GM21786 (cell line): ENCODE results near the gene ELF2.
"Not testable (repeated sequence)": the region's sequence is repeated elsewhere in the genome, so short reads cannot be mapped to it uniquely, and the experiment has no call there.

Experiments
- ATAC-seq: cut with Tn5 transposase; IDR thresholded peaks from one replicate; pipeline ENCODE4 v1.9.1; 2021; ENCODE audit not compliant: unreplicated experiment

ELF2 gene

DNA sequence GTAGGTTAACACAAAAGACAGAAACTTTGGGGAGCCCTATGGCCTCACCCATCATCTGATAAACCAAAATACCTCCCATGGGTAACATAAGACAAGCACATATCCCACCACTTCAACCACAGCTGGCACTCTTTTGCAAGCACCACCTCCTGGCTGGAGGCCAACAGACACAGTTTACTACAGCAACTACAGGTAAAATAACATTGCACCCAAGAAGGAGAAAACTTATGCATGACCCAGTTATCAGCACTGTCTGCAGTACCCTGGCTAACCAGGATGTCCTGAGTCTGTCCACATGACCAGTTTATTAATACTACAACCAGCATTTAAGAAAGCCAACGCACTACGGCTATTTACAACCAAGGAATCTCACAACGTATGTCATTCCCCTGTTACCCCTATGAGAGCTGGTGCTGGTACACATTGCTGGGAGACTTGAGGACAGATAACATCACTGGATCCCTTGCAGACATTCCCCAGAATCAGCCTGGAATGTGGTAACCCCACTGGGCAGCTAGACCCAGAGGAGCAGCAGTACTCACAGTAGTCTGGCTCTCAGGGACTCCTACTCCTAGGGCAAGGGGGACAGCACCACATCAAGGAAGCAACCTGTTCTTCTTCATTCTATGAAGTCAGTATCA is 32.0 kb downstream of the ELF2 start:
- no peak for ATAC-seq

DNA sequence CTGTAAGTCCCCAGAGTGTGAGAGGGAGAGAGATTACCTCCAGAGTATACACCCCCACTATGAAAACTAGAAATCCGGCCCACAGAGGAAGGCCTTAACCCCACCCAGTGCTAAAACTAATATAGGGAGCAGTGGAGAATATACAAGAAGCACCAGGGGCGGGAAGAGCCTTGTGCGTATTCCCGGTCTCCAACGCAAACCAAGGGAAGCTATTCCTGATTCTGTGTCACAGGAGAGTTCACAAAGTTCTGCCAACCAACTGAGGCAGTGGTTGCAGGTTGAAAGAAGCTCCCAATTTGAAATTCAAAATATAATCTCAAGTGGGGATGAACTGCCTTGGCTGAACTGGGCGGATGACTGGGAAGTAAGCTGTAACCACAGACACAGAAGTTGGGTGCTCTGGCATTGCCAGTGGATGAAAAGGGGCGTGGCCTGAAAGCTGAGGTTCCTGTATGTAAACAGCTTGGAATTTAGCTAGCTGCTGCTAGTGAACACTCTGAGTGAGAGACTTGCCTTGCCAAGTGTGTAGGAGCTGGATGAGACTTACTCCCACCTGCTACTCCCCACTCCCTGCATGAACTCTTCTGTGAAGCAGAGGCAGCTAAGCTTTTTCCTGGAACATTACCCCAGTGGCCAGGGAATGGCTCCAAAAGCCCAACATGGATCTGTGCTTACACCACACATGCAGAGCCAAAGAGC is 32.7 kb downstream of the ELF2 start:
- ATAC-seq: no peak

DNA sequence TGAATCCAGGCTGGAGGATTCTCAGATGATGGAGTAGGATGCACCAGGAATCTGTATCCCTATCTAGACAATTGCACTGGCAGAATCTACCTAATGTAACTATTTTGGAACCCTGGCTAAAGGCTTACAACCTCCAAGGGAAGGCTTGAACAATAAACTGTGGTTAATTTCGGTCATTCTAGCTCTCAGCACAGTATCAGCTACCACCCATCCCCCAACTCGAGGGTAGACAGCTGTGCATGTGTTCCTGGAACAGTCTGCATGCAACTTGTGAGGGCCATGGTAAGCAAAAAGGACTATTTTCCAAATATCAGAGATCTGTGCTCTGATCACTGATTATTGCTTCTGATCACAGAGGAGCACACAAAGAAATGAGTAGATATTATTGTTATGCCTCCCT is 34.0 kb downstream of the ELF2 start:
- ATAC-seq: no peak

DNA sequence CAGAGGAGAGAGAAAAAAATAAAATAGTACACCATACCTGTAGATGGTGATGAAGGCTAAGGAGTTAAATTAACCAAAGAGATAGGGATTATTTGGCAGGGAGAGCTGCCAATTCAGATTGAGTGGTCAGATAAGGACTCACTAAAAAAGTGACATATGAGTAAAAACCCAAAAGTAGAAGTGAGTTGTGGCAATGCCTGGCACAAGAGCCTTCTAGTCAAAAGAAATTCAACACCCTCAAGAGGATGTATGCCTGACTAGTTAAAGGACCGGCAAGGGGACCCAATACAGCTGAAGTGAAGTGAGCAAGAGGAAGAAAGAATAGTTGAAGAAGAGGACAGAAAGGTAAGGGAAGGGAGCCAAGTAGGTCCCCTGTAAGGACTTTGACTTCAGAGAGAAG is 34.9 kb downstream of the ELF2 start:
- peak; percentile 76 for ATAC-seq

DNA sequence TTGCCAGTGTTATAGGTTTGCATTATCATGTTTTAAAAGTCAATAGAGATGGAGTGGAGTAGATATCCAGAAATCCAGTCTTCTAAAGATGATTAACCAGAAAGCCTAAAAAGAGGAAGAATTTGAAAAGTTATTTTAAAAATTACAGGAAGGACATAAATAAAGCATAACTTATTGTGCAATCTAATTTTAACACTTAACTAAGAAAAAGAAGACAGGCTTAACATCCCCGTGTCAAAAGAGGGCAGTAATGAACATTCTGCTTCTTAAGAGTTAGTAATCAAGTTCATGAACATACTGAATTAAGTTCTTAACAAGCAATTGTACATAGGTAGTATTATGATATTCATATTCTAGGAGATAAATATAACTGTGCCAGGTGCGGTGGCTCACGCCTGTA is 39.3 kb downstream of the ELF2 start:
- ATAC-seq: no peak

DNA sequence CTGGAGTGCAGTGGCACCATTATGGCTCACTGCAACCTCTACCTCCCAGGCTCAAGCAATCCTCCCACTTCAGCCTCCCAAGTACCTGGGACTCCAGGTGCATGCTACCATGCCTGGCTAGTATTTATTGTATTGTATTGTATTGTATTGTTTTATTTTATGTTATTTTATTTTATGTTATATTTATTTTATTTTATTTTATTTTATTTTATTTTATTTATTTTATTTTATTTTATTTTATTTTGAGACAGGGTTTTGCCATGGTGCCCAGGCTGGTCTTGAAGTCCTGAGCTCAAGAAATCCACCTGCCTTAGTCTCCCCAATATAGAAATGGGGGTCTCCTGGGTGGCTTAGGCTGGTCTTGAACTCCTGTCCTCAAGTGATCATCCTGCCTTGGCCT is 42.6 kb downstream of the ELF2 start:
- ATAC-seq: no peak

DNA sequence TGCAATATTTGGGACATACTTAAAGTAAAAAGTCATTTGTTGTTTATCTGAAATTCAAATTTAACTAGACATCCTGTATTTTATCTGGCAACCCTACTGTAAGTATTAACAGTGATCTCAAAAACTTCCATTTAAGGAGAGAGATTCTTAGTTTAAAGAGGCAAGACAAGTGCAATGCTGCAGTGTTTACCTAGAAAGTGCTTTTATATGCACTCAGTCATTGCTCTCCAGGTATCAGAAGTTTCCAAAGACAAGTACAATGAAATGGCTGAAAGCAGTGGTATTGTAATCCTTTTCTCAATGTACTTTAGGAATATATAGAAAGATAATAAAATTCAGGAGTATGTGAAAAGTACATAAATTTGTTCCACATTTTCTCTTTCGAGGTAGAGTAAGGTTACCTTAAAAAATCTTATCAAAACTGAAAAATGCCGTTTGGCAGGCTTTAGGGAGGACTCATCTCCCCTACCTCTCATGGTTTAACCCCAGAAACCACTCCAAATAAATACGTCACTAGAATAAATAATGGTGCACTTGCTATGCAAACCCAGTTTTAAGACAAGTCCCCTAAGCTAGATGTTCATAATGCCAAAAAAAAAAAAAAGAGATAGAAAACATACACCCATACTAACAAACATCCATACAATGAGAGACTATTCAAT is 45.7 kb downstream of the ELF2 start:
- ATAC-seq: no peak

DNA sequence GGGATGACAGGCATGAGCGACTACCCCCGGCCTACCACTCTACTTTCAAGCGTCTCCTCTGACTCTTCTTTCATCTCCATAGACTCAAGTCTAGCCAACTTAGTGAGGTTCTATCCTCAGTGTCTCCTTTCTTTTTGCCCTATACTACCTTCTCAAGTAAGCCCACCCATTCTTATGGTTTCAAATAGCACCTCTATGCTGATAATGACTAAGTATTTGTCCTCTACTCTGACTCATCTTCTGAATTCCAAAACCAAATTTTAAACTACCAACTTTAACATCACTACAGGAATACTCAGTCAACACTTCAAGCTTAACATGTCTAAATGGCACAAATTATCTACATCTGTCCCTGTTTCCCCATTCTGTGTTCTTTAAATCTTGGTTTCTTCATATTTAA is 47.8 kb downstream of the ELF2 start:
- ATAC-seq: no peak

DNA sequence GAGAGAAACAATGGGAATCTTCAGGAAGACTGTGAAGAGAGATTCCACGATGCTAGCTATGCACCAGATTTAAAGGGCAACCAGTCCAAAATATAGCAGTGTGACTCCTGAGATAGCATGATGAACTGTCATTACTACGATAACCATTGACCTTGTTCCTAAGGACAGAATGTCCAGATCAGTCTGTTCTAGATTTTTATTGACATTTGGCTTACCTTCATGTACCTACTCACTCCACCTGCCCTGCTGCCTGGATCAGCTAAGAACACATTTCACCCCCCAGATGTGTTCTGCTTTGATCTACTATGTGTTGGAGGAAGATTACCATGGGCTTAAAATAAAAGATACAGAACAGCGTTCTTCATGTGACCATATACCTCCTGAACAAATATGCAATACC is 50.1 kb downstream of the ELF2 start:
- ATAC-seq: no peak

DNA sequence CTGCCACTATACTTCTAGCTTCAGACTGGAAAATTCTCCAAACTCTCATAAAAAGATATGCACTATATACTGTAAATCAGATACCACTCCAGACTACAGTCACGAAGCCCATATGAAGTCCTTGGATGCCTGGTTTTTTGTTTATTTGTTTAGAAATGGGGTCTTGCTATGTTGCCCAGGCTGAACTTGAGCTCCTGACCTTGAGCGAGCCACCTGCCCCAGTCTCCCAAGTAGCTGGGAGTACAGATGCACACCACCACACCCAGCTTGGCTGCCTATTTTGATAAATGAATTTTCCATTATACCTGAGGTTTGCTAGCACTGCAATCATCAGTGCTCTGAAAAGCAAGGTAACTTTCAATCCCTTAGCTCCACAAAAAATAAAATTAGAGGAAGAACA is 53.1 kb downstream of the ELF2 start:
- no peak for ATAC-seq

DNA sequence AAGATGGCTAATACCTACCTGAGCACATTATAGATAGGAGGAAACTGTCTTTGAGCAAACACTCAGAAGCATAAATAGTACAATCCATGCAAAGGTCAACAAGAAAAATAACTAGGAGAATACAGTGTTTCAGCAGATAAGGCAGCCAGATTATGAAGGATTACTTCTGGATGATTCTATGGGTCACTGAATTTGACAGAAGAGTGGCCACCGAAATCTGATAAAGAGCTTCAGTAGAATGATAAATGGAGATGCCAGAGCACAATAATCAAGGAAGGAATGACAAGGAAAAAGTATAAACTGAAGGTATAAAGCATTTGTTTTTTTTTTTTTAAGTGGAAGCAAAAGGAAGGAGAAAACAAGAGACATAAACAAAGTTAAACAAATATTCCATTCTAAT is 58.7 kb downstream of the ELF2 start:
- no peak for ATAC-seq

DNA sequence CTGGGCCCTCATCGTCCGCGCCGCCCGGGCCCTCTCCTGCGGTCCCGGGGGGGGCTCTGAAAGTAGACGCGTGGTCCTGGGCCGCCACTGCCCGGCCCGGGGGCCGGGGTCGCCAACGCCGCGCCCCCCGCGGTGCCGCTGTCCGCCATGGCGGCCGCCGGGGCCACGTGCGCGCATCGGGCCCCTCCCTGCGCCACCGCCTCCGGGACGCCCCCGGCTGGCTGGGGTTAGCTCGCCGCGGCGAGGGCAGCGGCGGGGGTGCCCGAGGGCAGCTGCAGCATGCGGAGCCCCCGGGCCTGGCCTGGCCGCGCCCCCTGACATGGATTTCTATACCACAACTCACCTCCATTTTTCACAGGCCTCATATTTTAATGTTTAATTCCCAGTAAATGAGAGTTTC is 61.8 kb downstream of the ELF2 start:
- no peak for ATAC-seq

DNA sequence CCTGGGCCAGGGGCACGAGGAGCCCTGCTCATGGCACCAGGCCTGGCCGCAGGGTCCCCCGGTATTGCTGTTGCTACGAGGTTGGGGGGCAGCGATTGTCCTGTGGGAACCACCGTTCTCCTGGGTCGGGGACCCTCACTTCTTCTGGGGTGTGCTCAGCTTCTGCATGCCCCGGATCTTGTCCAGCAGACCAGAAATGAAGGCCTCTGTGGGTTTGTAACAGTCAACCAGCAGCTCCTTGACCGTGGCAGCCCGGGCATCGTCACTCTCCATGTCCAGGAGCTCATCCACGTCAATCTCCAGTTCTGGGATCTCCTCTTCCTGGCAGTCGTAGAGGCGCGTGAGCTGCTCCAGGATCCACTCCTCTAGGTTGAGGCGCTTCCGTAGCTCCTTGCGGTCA is 62.2 kb downstream of the ELF2 start:
- not testable (repeated sequence) for ATAC-seq

DNA sequence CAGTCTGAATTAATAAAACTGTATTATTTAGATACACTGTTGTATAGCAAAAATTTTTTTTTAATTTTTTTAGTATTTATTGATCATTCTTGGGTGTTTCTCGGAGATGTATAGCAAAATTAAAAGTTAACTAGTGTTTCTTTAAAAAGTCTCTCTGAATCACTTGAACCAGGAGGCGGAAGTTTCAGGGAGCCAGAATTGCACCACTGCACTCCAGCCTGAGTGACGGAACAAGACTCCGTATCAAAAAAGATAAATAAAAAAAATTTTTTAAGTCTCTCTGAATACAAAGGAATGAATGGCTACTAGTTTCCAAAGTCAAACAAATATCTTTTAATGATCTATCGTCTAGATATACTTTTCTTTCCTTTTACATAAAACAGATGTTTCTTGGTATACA is 64.4 kb downstream of the ELF2 start:
- ATAC-seq: no peak

DNA sequence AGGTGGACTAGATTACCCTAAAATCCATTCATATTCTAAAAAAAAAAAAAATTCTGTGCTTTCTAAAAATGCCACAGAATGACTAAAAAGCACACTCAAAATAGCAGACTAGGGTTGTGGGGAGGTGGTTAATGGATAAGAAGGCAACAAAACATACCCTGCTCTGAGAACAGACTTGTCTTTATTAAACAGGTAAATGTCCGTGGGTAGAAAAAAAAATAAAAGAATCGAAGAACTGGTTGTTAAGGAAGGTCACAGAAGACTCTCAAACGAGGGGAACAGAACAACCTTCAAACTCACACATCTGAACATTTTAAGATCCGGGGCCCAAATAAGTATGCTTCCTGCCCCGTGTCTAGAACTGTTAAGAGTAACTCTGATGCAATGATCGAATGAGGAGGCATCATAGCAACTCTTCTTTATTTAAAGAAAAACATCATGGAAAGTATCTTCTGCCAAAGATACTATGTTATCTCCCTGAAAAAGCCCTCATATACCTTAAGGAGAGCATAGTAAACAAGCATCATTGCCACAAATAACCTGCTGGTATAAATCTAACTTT is 68.4 kb downstream of the ELF2 start:
- ATAC-seq: no peak

DNA sequence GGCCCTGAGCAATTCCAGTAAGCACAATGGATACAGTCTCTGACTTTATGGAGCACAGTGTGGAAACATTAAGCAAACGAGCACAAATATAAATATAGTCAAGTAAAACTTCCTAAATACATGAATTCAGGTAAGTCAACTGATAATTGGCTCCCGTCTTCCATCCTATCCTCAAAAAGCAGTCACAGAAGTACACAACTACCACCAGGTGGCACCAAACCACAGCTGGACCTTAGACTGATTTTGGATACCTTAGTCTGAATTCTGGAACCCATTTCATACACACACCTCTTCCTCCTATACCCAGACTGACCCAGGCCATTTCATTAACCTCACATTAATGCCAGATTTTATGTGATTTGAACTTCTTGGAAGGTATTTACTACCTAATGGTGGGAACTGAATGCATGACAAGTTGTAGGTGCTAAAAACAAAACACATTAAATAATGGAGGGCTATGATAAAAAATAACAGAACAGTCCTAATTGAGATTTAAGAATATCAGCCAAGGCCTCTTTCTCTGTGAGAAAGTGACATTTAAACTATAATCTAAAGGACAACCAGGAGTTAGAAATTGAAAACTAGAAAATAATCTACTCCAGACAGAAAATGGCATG is 77.5 kb downstream of the ELF2 start:
- ATAC-seq: peak; percentile 79

DNA sequence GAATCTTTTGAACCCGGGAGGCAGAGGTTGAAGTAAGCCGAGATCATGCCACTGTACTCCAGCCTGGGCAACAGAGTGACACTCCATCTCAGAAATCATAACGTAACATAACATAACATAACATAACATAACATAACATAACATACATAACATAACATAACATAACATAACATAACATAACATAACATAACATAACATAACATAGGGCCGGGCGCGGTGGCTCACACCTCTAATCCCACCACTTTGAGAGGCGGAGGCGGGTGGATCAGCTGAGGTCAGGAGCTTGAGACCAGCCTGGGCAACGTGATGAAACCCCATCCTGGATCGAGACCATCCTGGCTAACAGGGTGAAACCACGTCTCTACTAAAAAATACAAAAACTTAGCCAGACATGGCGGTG is 84.7 kb downstream of the ELF2 start:
- no peak for ATAC-seq

DNA sequence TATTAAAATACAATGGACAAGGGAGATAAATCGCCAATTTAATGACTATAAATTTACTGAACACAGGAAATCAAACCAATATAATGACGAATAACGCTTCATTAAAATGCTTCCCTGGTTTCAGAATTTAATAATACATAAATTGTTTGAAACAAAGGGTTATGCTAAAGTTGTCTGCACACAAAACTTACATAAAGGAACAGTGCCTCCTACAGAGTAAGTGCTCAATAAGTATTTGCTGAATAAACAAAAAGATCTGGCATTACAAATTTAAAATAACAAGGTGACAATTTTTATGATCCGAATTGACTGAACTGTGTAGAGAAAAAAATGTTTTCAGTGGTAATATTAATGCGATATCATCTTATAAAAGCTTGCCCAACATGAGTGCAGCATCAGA is 91.9 kb downstream of the ELF2 start:
- no peak for ATAC-seq

DNA sequence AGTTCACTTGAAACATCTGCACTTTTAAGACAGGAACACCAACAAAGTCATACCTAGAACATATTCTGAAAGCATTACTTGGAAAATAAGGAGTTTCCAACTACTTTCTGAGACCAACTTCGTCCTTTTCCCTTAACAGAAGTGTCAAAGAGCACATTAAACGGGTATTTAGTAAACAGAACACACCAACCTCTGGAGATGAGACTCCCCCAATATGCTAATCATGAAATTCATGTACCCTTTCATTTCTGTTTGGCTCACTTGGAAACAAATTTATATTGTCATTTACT is 92.3 kb downstream of the ELF2 start:
- ATAC-seq: no peak

DNA sequence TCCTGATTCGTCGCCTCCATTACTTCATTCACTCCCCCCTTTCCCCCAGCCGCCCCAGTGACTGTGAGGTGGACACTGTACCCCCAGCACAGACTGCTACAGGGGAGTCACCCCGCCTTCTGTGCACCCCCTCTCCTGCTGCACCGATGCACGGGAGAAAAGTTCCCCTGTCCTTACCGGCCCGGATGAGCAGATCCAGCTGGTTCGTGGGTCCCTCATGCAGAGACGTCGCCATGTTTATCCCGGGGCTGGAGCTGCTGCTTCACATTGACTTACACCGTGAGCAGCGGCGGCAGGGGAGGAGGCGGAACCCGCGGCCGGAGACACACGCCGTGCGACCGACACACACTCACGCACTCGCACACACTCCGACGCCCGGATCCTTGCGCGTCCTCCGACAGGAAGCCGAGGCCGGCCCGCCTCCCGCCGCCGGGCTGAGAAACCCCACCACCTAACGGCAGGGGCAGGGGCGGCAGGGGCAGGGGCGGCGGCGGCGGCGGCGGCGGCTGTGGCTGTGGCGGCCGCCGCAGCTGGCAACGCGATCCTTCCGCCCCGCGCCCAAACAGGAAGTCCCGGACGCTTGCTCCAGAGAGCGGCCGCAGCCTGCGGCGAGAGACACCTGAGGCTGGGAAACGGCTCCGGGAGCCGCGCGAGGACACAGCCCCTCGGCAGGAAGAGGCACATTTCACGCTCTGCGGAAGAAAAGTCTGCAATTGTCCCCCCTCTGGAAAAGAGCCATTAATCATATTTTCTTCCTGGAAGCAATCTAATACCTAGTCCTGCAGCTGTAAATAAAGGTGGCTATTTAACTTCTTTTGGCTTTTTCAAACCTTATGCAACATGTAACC is 92.8 kb downstream of the ELF2 start:
- ATAC-seq: peak; percentile 49

DNA sequence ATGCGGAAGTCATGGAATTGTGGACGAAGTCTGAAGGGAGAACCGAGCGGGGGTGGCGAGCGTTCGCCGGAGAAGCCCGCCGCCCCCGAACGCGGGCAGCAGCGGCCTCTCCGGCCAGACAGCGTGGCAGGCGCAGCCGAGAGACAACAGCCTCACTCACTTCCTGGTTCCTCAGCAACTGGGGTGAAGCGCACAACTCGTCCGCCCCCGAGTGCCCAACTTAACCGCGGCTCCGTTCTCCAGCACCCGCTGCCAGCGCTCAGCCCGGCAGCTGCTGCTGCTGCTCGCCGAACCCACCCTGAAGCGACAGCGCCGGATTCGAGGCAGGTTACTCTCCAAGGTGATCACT is 93.4 kb downstream of the ELF2 start:
- peak; percentile 25 for ATAC-seq
